Vagina (tissue), 2 donors: Measurements from ENCODE around the gene TP73. TPM values are rescaled to one million over a fixed set of nuclear protein-coding genes. Genes with fewer than 3 reads are reported as not detected.

Experiments used
- DNase-seq, 2 donors: peaks; one replicate each; pipeline ENCODE4 v3.0.0-alpha.2; 2017; ENCODE audit errors: extremely low spot score in 2 of 2
- H3K27ac ChIP-seq: fragments of 200-600 bp; sonication (generic); one replicate; pipeline ENCODE4 v1.5.1; 2019
- H3K27me3 ChIP-seq: fragments of 200-600 bp; sonication (generic); one replicate; pipeline ENCODE4 v1.5.1; 2019
- H3K36me3 ChIP-seq, 2 donors: fragments of 200-600 bp; sonication (generic); one replicate each; pipeline ENCODE4 v1.5.1; 2017 to 2019
- H3K4me1 ChIP-seq: fragments of 200-600 bp; sonication (generic); one replicate; pipeline ENCODE4 v1.5.1; 2019
- H3K4me3 ChIP-seq, 2 donors: fragments of 200-600 bp; sonication (generic); 1 replicate in 1 of 2; 2 replicates in 1 of 2; pipeline ENCODE4 v1.5.1; 2016 to 2019
- H3K9me3 ChIP-seq: fragments of 200-600 bp; sonication (generic); one replicate; pipeline ENCODE4 v1.5.1; 2019
- CTCF ChIP-seq, 3 experiments: fragments of 450-650 bp in 2 of 3; fragments of 200-600 bp in 1 of 3; sonication (generic) in 1 of 3; IDR thresholded peaks; one replicate each; pipeline ENCODE4 v1.5.1; 2017 to 2019; ENCODE audit warnings: antibody characterized with exemption in 3 of 3, mild to moderate bottlenecking in 2 of 3, moderate library complexity in 2 of 3
- POLR2A ChIP-seq, 2 donors: fragments of 450-650 bp; IDR thresholded peaks; one replicate each; pipeline ENCODE4 v1.6.1; 2017; ENCODE audit warnings: antibody characterized with exemption in 2 of 2, mild to moderate bottlenecking in 2 of 2, moderate library complexity in 2 of 2
- POLR2AphosphoS5 ChIP-seq, 2 donors: sonication (generic); formaldehyde crosslinking; IDR thresholded peaks; one replicate each; pipeline ENCODE4 v1.9.0; 2017; ENCODE audit warnings: antibody characterized with exemption in 2 of 2, mild to moderate bottlenecking in 2 of 2, low read depth in 1 of 2; ENCODE audit not compliant: insufficient read depth in 1 of 2
- intact Hi-C: fragments of 100-400 bp; cut with DNase I; formaldehyde crosslinking; loops from one replicate; pipeline ENCODE4 v1.15.1; 2023
- total RNA-seq: library from RNA; depleted of rRNA; stranded (reverse); fragments of >200 nt; gene quantifications from one replicate; pipeline ENCODE4 v1.2.3, GENCODE V29; 2016

TP73 gene
- total RNA-seq, 1 donor from 2014 or later = 8.1 TPM

GRCh38 chr1:3627515-3628253 lies 24.6 kb upstream of the TP73 start:
- H3K27me3 ChIP-seq = no peaks in the 10 kb centered on the region
- no peaks in the 10 kb centered on the region for H3K9me3 ChIP-seq
- TF ChIP-seq POLR2AphosphoS5 (IDR thresholded peaks at IDR 0.05; ENCODE audit: insufficient read depth in 1 of 2, low read depth in 1 of 2) (no peak), POLR2A (IDR thresholded peaks at IDR 0.05) (no peak), CTCF (IDR thresholded peaks at IDR 0.05) (no peak)
- no peak for DNase-seq
- intact Hi-C loops = no loop called here
- H3K4me1 ChIP-seq = peaks cover 34% of the 10 kb centered on the region
- no peak overlapping the region for H3K27ac ChIP-seq
- H3K36me3 ChIP-seq = peaks cover 0 to 37% of the 10 kb centered on the region in 2 donors
- H3K4me3 ChIP-seq = no peak overlapping the region

- H3K27ac ChIP-seq = no peak overlapping the region
- intact Hi-C loops = no loop called here
- DNase-seq = no peak
- no peaks in the 10 kb centered on the region for H3K27me3 ChIP-seq
- peaks cover 26% of the 10 kb centered on the region for H3K4me1 ChIP-seq
- no peaks in the 10 kb centered on the region for H3K9me3 ChIP-seq
- no peak for TF ChIP-seq POLR2AphosphoS5 (IDR thresholded peaks at IDR 0.05; ENCODE audit: insufficient read depth in 1 of 2, low read depth in 1 of 2)
- no peak for TF ChIP-seq CTCF (IDR thresholded peaks at IDR 0.05)
- TF ChIP-seq POLR2A (IDR thresholded peaks at IDR 0.05) = no peak
- peaks cover 0 to 45% of the 10 kb centered on the region in 2 donors for H3K36me3 ChIP-seq
- no peak overlapping the region for H3K4me3 ChIP-seq
Measured at GRCh38 chr1:3628445-3628844, 23.9 kb upstream of the TP73 start.

- no peak for DNase-seq
- Histone ChIP-seq H3K4me3 (no peak overlapping the region), H3K9me3 (no peaks in the 10 kb centered on the region), H3K27me3 (no peaks in the 10 kb centered on the region), H3K4me1 (peaks cover 17% of the 10 kb centered on the region), H3K36me3 (peaks cover 0 to 57% of the 10 kb centered on the region in 2 donors), H3K27ac (no peak overlapping the region)
- no peak for TF ChIP-seq POLR2A (IDR thresholded peaks at IDR 0.05)
- no peak for TF ChIP-seq POLR2AphosphoS5 (IDR thresholded peaks at IDR 0.05; ENCODE audit: insufficient read depth in 1 of 2, low read depth in 1 of 2)
- no peak for TF ChIP-seq CTCF (IDR thresholded peaks at IDR 0.05)
- intact Hi-C loops = no loop called here
Measured at GRCh38 chr1:3629561-3630160, 22.7 kb upstream of the TP73 start.

- Histone ChIP-seq H3K9me3 (no peaks in the 10 kb centered on the region), H3K27ac (no peak overlapping the region), H3K36me3 (peaks cover 0 to 62% of the 10 kb centered on the region in 2 donors), H3K4me1 (peaks cover 17% of the 10 kb centered on the region), H3K4me3 (no peak overlapping the region), H3K27me3 (no peaks in the 10 kb centered on the region)
- no peak for DNase-seq
- intact Hi-C loops = no loop called here
- TF ChIP-seq POLR2AphosphoS5 (IDR thresholded peaks at IDR 0.05; ENCODE audit: insufficient read depth in 1 of 2, low read depth in 1 of 2) (no peak), POLR2A (IDR thresholded peaks at IDR 0.05) (no peak)
Measured at GRCh38 chr1:3630161-3630611, 22.1 kb upstream of the TP73 start.

GRCh38 chr1:3630914-3631313 lies 21.4 kb upstream of the TP73 start:
- intact Hi-C loops = no loop called here
- no peaks in the 10 kb centered on the region for H3K9me3 ChIP-seq
- H3K36me3 ChIP-seq = peaks cover 0 to 68% of the 10 kb centered on the region in 2 donors

More at GRCh38 chr1:3630914-3631313, 21.4 kb upstream of the TP73 start:
- TF ChIP-seq CTCF (IDR thresholded peaks at IDR 0.05) = no peak
- TF ChIP-seq POLR2AphosphoS5 (IDR thresholded peaks at IDR 0.05; ENCODE audit: insufficient read depth in 1 of 2, low read depth in 1 of 2) = no peak
- no peak for TF ChIP-seq POLR2A (IDR thresholded peaks at IDR 0.05)
- Histone ChIP-seq H3K4me1 (peaks cover 9% of the 10 kb centered on the region), H3K4me3 (no peak overlapping the region), H3K27ac (no peak overlapping the region), H3K27me3 (no peaks in the 10 kb centered on the region)
- no peak for DNase-seq
